Astrocyte of the spinal cord (primary cell): ENCODE measurements around the gene XDH.

ENCODE experiments used
- DNase-seq: peaks from one replicate; pipeline ENCODE4 v3.0.0; 2011; ENCODE audit warnings: low read depth, low spot score
- H3K4me3 ChIP-seq: 2 replicates; pipeline ENCODE4 v1.5.1; 2011; ENCODE audit warnings: low read depth, mild to moderate bottlenecking, low read length, moderate library complexity
- CTCF ChIP-seq: IDR thresholded peaks from 2 replicates; pipeline ENCODE4 v1.5.1; 2012; ENCODE audit warnings: low read depth, mild to moderate bottlenecking, low read length, inconsistent platforms
- in situ Hi-C: cut with HindIII; loops from 2 replicates; pipeline ENCODE4 v1.10.0; 2017; ENCODE audit warnings: low sequenced_read_pairs

XDH gene

GRCh38 chr2:31333527-31334183, 80.9 kb downstream of the XDH start:
- TF ChIP-seq CTCF = peak; percentile 99
- no peak overlapping the region for H3K4me3 ChIP-seq
- in situ Hi-C loops = no loop called here
- peak; percentile 84 for DNase-seq

- DNase-seq = no peak
- H3K4me3 ChIP-seq = no peak overlapping the region
- TF ChIP-seq CTCF = no peak
- in situ Hi-C loops = no loop called here
Observed at GRCh38 chr2:31333046-31333445, 81.5 kb downstream of the XDH start.

- H3K4me3 ChIP-seq = no peak overlapping the region
- in situ Hi-C loops = no loop called here
- TF ChIP-seq CTCF = no peak
- no peak for DNase-seq
Observed at GRCh38 chr2:31332521-31332920, 82.0 kb downstream of the XDH start.

GRCh38 chr2:31331156-31331555, 83.4 kb downstream of the XDH start:
- TF ChIP-seq CTCF = no peak
- in situ Hi-C loops = no loop called here

GRCh38 chr2:31329081-31329625, 85.4 kb downstream of the XDH start:
- DNase-seq = no peak
- H3K4me3 ChIP-seq = no peak overlapping the region
- in situ Hi-C loops = no loop called here
- TF ChIP-seq CTCF = no peak

More at GRCh38 chr2:31331156-31331555, 83.4 kb downstream of the XDH start:
- DNase-seq = no peak
- H3K4me3 ChIP-seq = no peak overlapping the region

GRCh38 chr2:31328026-31328425, 86.5 kb downstream of the XDH start:
- DNase-seq = no peak
- no peak overlapping the region for H3K4me3 ChIP-seq
- TF ChIP-seq CTCF = no peak
- in situ Hi-C loops = no loop called here

- H3K4me3 ChIP-seq = no peak overlapping the region
- in situ Hi-C loops = no loop called here
- no peak for TF ChIP-seq CTCF
- DNase-seq = no peak
Observed at GRCh38 chr2:31327505-31327904, 87.0 kb downstream of the XDH start.
